GM19238 (cell line): Measurements from ENCODE around the gene HOXB4.

ENCODE experiments used
- DNase-seq: peaks from one replicate; pipeline ENCODE4 v3.0.0; 2011; ENCODE audit warnings: low spot score; ENCODE audit not compliant: insufficient read length

Gene HOXB4

GRCh38 chr17:48559840-48560817 is 18.0 kb downstream of the HOXB4 start:
- no peak for DNase-seq

GRCh38 chr17:48559122-48559839 is 18.9 kb downstream of the HOXB4 start:
- DNase-seq = no peak

GRCh38 chr17:48558831-48559121 is 19.4 kb downstream of the HOXB4 start:
- no peak for DNase-seq

GRCh38 chr17:48558057-48558830 is 19.9 kb downstream of the HOXB4 start:
- no peak for DNase-seq

GRCh38 chr17:48556576-48557401 is 21.4 kb downstream of the HOXB4 start:
- DNase-seq = no peak

- DNase-seq = no peak
Measured at GRCh38 chr17:48556229-48556575, 21.9 kb downstream of the HOXB4 start.

GRCh38 chr17:48555258-48556228 is 22.6 kb downstream of the HOXB4 start:
- no peak for DNase-seq

- no peak for DNase-seq
Measured at GRCh38 chr17:48554412-48555257, 23.5 kb downstream of the HOXB4 start.

- no peak for DNase-seq
Measured at GRCh38 chr17:48553826-48554225, 24.3 kb downstream of the HOXB4 start.

- no peak for DNase-seq
Measured at GRCh38 chr17:48553190-48553547, 25.0 kb downstream of the HOXB4 start.

- no peak for DNase-seq
Measured at GRCh38 chr17:48552466-48553189, 25.5 kb downstream of the HOXB4 start.

- DNase-seq = no peak
Measured at GRCh38 chr17:48551596-48552465, 26.3 kb downstream of the HOXB4 start.

- DNase-seq = no peak
Measured at GRCh38 chr17:48551214-48551555, 27.0 kb downstream of the HOXB4 start.

GRCh38 chr17:48550502-48551213 is 27.5 kb downstream of the HOXB4 start:
- no peak for DNase-seq

GRCh38 chr17:48549914-48550501 is 28.1 kb downstream of the HOXB4 start:
- DNase-seq = no peak

- DNase-seq = no peak
Measured at GRCh38 chr17:48549281-48549630, 28.9 kb downstream of the HOXB4 start.
